CD4-positive, alpha-beta T cell treated with Interleukin-10 for 1 hour (primary cell): ENCODE measurements around the gene MDH2.
A peak's percentile ranks its signal among the peaks of the same experiment; 100 is the strongest.
"Not testable (repeated sequence)": the region's sequence is repeated elsewhere in the genome, so short reads cannot be mapped to it uniquely, and the experiment has no call there.

Source experiments
- DNase-seq: peaks from one replicate; pipeline ENCODE4 v3.0.0-alpha.2; 2020

Gene MDH2

GRCh38 chr7:76049295-76049694, 1.4 kb downstream of the MDH2 start:
- DNase-seq, result no peak

DNA sequence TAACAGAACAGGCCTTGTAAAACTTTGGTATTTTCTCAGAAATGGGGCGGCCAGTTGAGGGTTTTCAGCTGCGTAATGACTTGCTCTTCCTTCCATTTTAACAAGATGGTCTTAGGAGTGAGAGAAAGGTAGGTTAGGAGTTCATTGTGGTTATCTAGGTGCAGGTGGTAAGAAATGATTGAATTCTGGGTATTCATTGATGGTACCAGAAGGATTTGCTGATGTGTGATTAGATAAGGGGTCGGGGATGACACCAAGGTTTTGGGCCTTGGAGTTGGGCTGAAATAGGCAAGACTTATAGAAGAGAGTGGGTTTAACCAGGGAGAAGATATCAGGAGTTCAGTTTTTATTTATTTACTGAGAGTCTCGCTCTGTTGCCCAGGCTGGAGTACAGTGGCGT, 2.6 kb downstream of the MDH2 start:
- no peak for DNase-seq

DNA sequence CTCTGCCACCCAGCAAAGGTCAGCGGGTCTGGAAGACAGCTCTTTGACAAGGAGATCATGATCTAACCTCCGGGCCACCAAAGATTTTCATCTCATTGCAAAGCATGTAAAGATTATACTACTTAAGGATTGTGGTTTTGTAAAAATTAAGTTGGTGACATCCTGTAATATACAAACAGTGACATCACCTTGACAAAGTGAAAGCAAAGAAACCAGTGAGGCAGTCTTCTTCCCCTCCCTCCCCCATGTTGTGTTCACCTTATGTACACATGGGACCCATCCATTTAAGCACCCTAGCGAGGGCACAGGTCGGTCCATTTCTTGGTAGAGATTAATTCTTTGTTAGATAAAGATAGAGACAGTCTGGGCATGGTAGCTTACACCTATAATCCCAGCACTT, 3.9 kb downstream of the MDH2 start:
- peak; percentile 48 for DNase-seq

DNA sequence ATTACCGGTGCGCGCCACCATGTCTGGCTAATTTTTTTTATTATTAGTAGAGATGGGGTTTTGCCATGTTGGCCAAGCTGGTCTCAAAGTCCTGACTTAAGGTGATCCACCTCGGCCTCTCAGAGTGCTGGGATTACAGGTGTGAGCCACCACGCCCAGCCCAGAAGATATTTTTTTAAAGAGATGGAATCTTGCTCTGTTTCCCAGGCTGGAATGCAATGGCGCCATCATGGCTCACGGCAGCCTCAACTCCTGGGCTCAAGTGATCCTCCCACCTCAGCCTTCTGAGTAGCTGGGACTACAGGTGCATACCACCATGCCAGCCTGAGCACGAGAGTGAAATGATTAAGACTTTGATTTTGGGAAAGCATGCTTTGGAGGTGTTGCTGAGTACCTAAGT, 4.8 kb downstream of the MDH2 start:
- not testable (repeated sequence) for DNase-seq

DNA sequence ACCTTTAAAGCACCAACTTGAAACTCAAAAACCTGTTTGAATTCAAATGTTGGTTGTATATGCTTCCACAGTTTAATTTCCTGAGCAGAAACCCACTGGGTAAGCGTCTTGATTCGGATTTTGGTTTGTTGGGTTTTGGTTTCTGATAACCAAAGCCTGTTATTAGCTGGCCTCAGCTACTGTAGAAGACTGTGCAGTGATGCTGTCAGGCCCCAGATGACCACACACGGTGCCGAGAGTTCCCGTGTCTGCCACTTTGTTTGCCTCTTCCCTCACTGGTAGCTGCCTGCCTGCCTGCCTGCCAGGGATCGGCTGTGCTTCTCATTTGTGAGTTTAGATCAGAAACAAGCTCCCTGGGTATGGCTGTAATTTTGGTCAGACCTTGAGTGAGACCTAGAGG, 5.6 kb downstream of the MDH2 start:
- no peak for DNase-seq

- no peak for DNase-seq
These were observed 6.5 kb downstream of the MDH2 start for GRCh38 chr7:76054123-76055120.

GRCh38 chr7:76056241-76056640, 8.3 kb downstream of the MDH2 start:
- no peak for DNase-seq

DNA sequence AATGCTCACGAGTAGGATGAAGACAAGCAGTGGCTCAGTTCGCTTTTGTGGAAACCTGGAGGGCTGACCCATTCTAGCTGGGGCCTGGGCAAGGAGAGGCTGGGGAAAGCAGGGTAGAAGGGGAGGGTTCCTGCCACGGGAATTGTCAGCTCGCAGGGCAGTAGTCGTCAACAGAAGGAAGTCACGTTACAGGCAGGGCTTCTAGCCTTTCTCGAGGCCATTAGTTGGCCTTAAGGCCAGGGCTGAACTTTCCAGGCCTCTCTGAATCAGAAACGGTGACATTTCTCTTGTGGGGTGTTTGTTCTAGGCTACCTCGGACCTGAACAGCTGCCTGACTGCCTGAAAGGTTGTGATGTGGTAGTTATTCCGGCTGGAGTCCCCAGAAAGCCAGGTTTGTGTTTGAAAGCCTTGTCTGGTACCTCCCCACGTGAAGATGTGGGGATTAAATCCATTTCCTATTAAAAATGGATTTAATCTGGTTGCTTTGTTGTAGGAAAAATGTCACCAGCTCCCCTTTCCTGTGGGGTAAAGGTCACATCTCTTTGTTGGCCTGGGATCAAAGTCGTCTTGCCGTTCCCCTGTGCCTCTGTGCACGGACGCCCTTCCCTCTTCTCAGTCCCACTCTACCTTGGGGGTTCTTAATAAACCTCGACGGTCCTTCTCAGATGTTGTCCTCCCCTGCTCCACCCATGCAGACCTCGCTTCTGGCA, 9.4 kb downstream of the MDH2 start:
- no peak for DNase-seq

DNA sequence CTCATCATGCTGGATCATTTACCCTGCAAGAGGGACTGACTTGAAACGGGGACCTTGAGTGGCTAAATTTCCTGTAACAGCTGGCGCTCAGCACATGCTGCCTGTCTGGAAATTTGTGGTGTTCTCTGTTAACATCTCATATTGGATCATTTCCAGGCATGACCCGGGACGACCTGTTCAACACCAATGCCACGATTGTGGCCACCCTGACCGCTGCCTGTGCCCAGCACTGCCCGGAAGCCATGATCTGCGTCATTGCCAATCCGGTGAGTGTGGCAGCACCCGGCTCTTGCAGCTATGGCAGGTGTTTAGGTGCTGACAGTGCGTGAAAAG, 9.9 kb downstream of the MDH2 start:
- no peak for DNase-seq

- not testable (repeated sequence) for DNase-seq
These were observed 10.8 kb downstream of the MDH2 start for GRCh38 chr7:76058745-76059144.

- DNase-seq, result no peak
These were observed 12.9 kb downstream of the MDH2 start for GRCh38 chr7:76060842-76061241.

- DNase-seq, result no peak
These were observed 14.3 kb downstream of the MDH2 start for GRCh38 chr7:76062254-76062653.

DNA sequence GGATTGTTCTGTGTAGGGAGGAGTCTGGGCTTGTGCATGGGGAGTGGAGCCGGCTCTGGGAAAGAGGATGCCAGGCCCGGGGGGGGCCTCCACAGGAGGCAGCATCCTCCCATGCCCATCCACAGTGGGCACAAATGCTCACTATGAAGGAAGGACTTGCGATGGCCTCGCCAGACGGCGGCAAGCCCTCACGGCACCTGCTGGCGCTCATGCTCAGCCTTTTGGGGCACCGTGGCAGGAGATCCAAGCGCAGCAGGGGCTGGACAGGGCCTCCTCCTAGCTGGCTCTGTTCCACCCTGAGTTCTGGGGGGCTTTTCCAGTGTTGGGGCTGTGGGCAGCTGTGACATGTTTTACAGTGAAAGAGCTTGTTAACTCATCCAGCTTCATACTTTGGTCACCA, 15.2 kb downstream of the MDH2 start:
- DNase-seq, result no peak

DNA sequence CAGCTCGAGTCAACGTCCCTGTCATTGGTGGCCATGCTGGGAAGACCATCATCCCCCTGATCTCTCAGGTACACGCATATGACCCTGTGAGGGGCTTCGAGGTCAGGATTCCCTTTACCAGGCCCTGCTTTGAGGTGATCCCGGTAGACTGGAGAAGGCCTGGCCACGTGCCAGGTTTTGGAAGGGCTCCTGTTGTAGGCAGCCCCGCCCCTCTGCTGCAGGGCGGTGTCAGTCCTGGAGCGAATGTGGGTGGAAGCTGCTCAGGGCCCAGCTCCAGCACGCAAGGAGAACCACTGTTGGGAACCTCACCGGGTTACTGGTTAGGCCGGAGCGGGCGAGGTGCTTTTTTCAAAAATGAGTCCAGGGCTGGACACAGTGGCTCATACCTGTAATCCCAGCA, 15.6 kb downstream of the MDH2 start:
- no peak for DNase-seq

- DNase-seq, result no peak
These were observed 16.5 kb downstream of the MDH2 start for GRCh38 chr7:76064208-76064970.

DNA sequence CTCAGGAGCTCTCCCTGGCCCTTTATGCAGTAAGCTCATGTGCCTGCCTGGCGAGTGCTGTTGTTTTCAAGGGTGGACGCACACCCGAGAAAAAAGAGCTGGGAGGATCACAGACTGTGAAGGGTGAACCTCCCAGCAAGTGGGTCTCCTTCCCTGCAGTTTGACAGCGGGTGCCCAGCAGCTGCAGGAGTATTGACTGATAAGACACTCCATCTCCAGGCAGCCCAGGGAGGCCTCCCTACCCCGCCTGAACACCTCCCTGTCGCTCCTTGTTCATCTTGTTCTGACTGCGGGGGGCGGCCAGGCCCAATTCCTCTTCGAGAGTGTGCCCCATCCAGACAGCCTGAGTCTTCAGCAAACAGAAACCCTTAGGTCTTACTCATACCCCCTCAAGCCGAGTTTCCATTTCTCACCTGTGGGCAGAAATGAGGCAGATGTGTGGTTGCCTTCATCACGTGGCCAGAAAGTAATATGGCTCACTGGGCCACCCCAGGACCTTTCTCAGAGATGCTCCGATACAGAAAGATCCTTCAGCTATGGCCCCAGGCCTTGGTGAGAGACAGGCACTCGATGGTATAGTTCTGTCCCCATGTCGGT, 17.2 kb downstream of the MDH2 start:
- DNase-seq, result no peak

DNA sequence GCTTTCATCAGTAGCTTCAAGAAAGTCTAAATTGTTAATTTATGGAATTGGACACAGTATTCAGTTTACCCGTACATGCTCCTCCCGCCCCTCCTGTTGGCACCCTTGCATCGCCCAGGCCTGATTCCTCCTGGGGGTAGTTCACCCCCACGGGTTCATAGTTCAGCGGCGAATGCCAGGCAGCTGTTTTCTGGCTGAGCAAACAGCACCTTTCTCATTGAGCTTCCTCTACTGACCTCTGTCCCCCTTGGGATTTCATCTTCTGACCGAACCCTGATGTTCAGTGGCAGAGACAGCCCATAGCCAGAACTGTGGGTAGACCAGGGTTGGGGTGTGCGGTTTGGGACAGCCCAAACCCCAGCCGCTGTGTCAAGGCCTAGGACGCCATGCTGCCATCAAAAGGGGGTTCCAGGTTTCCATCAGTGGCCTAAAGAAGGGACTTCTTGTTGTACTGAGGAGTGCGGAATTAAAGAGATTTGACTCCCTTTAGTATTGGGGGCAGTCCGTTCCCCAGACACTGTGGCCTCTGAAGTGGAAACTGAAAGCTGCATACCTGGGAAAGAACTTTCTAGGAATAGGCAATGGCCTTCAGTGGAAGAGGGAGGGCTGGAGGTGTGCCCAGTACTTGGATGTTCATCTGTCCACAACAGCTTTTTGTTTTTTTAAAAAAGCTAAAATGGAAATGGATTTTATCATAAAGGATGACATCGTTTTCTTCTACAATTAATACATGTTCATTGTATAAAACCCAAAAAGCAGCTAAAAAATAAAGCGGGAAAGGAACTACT, 19.0 kb downstream of the MDH2 start:
- DNase-seq, result no peak

GRCh38 chr7:76069238-76069638, 21.3 kb downstream of the MDH2 start:
- DNase-seq, result no peak

- DNase-seq, result no peak
These were observed 23.7 kb downstream of the MDH2 start for GRCh38 chr7:76071316-76072242.

DNA sequence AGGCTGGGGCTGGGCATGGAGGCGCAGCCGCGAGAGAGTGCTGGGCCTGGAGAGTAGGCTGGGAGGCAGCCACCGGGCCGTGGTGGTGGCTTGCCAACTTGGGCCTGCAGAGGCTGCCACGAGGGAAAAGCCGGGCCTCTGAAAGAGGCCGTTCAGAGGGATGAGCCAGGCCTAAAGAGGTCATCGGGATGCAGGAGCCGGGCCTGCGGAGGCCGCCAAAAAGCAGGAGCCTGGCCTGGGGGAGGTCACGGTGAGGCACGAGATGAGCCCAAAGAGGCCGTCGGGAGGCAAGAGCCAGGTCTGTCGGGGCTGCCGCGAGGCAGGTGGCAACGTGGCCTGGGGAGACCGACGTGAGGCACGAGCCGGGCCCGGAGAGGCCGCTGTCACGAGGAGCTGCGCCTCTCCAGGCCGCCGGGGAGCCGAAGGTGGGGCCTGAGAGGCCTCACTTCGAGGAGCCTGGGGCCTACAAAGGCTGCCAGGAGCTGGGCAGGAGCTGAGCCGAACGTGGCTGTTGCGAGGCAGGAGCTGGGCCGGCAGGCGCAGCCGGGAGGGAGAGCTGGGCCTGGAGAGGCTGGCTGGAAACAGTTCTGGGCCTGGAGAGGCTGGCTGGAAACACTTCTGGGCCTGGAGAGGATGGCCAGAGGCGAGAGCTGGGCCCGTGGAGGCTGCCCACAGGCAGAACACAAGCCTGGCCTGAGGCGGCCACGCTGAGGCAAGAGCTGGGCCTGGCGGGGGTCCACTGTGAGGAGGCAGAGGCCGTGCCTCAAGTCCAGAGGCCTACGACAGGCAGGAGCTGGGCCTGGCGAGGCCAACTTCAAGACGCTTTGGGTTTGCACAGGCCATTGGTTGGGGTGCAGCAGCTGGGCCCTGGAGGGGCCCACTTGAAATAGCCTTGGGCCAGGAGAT, 24.6 kb downstream of the MDH2 start:
- no peak for DNase-seq
